ENCODE measurements around the gene PLEKHG2.

DNA sequence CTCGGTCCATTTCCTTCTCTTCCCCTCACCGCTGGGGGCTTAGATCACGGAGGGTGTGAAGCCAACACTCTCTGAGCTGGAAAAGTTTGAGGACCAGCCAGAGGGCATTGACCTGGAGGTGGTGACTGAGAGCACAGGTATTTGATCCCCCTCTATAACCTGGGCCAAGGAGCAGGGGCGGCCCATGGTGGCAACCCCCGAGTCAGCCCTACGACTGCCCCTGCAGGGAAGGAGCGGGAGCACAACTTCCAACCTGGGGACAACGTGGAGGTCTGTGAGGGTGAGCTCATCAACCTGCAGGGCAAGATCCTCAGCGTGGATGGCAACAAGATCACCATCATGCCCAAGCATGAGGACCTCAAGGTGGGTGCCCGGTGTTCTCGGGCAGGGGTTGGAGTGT is 56.6 kb downstream of the PLEKHG2 start:
- TF ChIP-seq, protein P1, sequence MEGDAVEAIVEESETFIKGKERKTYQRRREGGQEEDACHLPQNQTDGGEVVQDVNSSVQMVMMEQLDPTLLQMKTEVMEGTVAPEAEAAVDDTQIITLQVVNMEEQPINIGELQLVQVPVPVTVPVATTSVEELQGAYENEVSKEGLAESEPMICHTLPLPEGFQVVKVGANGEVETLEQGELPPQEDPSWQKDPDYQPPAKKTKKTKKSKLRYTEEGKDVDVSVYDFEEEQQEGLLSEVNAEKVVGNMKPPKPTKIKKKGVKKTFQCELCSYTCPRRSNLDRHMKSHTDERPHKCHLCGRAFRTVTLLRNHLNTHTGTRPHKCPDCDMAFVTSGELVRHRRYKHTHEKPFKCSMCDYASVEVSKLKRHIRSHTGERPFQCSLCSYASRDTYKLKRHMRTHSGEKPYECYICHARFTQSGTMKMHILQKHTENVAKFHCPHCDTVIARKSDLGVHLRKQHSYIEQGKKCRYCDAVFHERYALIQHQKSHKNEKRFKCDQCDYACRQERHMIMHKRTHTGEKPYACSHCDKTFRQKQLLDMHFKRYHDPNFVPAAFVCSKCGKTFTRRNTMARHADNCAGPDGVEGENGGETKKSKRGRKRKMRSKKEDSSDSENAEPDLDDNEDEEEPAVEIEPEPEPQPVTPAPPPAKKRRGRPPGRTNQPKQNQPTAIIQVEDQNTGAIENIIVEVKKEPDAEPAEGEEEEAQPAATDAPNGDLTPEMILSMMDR (IDR thresholded peaks at IDR 0.05), result no peak
- no peak for TF ChIP-seq POLR2A (IDR thresholded peaks at IDR 0.05)
